HG03565 (cell line): ENCODE data around the gene NMNAT1.
"Not testable (repeated sequence)": the region's sequence is repeated elsewhere in the genome, so short reads cannot be mapped to it uniquely, and the experiment has no call there.

Experiments used
- ATAC-seq: cut with Tn5 transposase; IDR thresholded peaks from one replicate; pipeline ENCODE4 v1.9.1; 2021; ENCODE audit warnings: mild to moderate bottlenecking, moderate library complexity; ENCODE audit not compliant: unreplicated experiment

NMNAT1 gene

GRCh38 chr1:9917901-9918300 is 25.4 kb upstream of the NMNAT1 start:
- ATAC-seq = no peak

GRCh38 chr1:9920606-9921005 is 22.7 kb upstream of the NMNAT1 start:
- ATAC-seq = no peak

- ATAC-seq = no peak
Observed at GRCh38 chr1:9922342-9922741, 20.9 kb upstream of the NMNAT1 start.

GRCh38 chr1:9927259-9927658 is 16.0 kb upstream of the NMNAT1 start:
- ATAC-seq = no peak

GRCh38 chr1:9929431-9930385 is 13.6 kb upstream of the NMNAT1 start:
- ATAC-seq = no peak

- no peak for ATAC-seq
Observed at GRCh38 chr1:9942399-9942938, 806 bp upstream of the NMNAT1 start.

GRCh38 chr1:9946315-9946714 is 3.0 kb downstream of the NMNAT1 start:
- ATAC-seq = no peak

- no peak for ATAC-seq
Observed at GRCh38 chr1:9957726-9958125, 14.5 kb downstream of the NMNAT1 start.

GRCh38 chr1:9960011-9960410 is 16.7 kb downstream of the NMNAT1 start:
- ATAC-seq = no peak

GRCh38 chr1:9960706-9961562 is 17.7 kb downstream of the NMNAT1 start:
- no peak for ATAC-seq

GRCh38 chr1:9984253-9984652 is 41.0 kb downstream of the NMNAT1 start:
- no peak for ATAC-seq

- ATAC-seq = no peak
Observed at GRCh38 chr1:9985001-9985400, 41.7 kb downstream of the NMNAT1 start.

GRCh38 chr1:9989773-9990172 is 46.5 kb downstream of the NMNAT1 start:
- no peak for ATAC-seq

- no peak for ATAC-seq
Observed at GRCh38 chr1:9990944-9991343, 47.7 kb downstream of the NMNAT1 start.

- no peak for ATAC-seq
Observed at GRCh38 chr1:9992910-9993309, 49.6 kb downstream of the NMNAT1 start.

GRCh38 chr1:9993561-9994075 is 50.3 kb downstream of the NMNAT1 start:
- no peak for ATAC-seq

- no peak for ATAC-seq
Observed at GRCh38 chr1:9996624-9997582, 53.6 kb downstream of the NMNAT1 start, which contains the start of gene RBP7. Gene RBP7, plus strand, starts transcription at chr1:9997228. Its CDS starts 31 bp downstream, at chr1:9997259.

GRCh38 chr1:10001016-10001665 is 57.9 kb downstream of the NMNAT1 start:
- no peak for ATAC-seq

- not testable (repeated sequence) for ATAC-seq
Observed at GRCh38 chr1:10005248-10005647, 62.0 kb downstream of the NMNAT1 start.
